Amniotic epithelial cell (primary cell): ENCODE results near the gene PRG2.
"Not testable (repeated sequence)": the region's sequence is repeated elsewhere in the genome, so short reads cannot be mapped to it uniquely, and the experiment has no call there.

Experiments used
- DNase-seq: peaks from one replicate; pipeline ENCODE4 v3.0.0-alpha.2; 2010; ENCODE audit warnings: low read depth

Gene PRG2

GRCh38 chr11:57347336-57347735 is 43.1 kb downstream of the PRG2 start:
- DNase-seq: no peak

- peak; percentile 61 for DNase-seq
Measured at GRCh38 chr11:57345555-57346211, 44.8 kb downstream of the PRG2 start.

- DNase-seq: no peak
Measured at GRCh38 chr11:57344826-57345225, 45.6 kb downstream of the PRG2 start.

- DNase-seq: no peak
Measured at GRCh38 chr11:57343825-57344224, 46.6 kb downstream of the PRG2 start.

- no peak for DNase-seq
Measured at GRCh38 chr11:57342702-57343101, 47.7 kb downstream of the PRG2 start.

- DNase-seq: no peak
Measured at GRCh38 chr11:57341250-57341808, 49.1 kb downstream of the PRG2 start.

- DNase-seq: peak; percentile 57
Measured at GRCh38 chr11:57340039-57340615, 50.3 kb downstream of the PRG2 start.

GRCh38 chr11:57339328-57339727 is 51.1 kb downstream of the PRG2 start:
- DNase-seq: no peak

GRCh38 chr11:57338142-57338541 is 52.3 kb downstream of the PRG2 start, which contains the start of gene P2RX3:
TSS of gene P2RX3 (plus strand) at chr11:57338352. CDS start at chr11:57338551, 199 bp downstream.
- no peak for DNase-seq

GRCh38 chr11:57336856-57337255 is 53.6 kb downstream of the PRG2 start:
- DNase-seq: not testable (repeated sequence)
